Choroid plexus epithelial cell (primary cell): ENCODE results near the gene LRPAP1.
"Not testable (repeated sequence)": the region's sequence is repeated elsewhere in the genome, so short reads cannot be mapped to it uniquely, and the experiment has no call there.

ENCODE experiments used
- DNase-seq: peaks from one replicate; pipeline ENCODE4 v3.0.0-alpha.2; 2010; ENCODE audit warnings: low read depth
- H3K4me3 ChIP-seq: 2 replicates; pipeline ENCODE4 v1.5.1; 2011; ENCODE audit warnings: low read depth, mild to moderate bottlenecking, control low read depth, low read length, moderate library complexity
- CTCF ChIP-seq: conservative IDR thresholded peaks from 2 replicates; pipeline ENCODE4 v1.5.1; 2011; ENCODE audit warnings: low read depth, mild to moderate bottlenecking, control low read depth, inconsistent platforms, low read length, moderate library complexity

Gene LRPAP1

GRCh38 chr4:3515646-3516045, 16.6 kb downstream of the LRPAP1 start:
- TF ChIP-seq CTCF, result no peak
- no peak overlapping the region for H3K4me3 ChIP-seq
- DNase-seq, result no peak

- peak; percentile 38 for TF ChIP-seq CTCF
Measured at GRCh38 chr4:3514806-3515501, 17.3 kb downstream of the LRPAP1 start.

DNA sequence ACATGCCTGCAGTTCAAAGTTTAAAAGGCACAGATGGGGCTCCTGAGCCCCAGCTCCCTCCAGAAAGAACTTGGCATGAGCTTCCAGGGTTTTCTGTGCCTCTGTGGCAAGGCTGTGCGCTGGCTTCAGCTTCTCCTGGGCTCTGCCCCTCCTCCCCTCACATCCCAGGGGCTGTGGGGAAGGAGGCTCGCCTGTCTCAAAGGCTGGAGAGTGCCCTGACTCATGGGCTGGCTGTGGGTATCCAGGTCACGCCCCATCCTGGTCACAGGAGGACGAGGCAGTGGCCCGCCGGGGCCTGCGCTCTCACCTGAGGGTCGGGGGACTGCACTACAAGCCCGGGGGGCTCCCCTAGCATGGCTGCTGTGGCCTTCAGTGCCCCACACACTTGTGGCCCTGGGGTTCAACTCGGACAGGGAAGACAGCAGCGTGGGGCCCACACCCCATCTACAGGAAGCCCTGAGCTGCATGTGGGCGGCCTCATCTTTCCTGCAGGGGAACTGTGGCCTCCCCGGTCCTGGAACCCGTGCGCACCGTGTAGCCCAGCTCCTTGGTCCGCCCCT, 17.9 kb downstream of the LRPAP1 start:
- no peak for TF ChIP-seq CTCF
- no peak for DNase-seq
- no peak overlapping the region for H3K4me3 ChIP-seq

More at GRCh38 chr4:3514806-3515501, 17.3 kb downstream of the LRPAP1 start:
- H3K4me3 ChIP-seq, result no peak overlapping the region
- DNase-seq, result no peak

- no peak for TF ChIP-seq CTCF
- no peak for DNase-seq
- H3K4me3 ChIP-seq, result no peak overlapping the region
Measured at GRCh38 chr4:3513807-3514206, 18.4 kb downstream of the LRPAP1 start.

- no peak overlapping the region for H3K4me3 ChIP-seq
- no peak for DNase-seq
- TF ChIP-seq CTCF, result no peak
Measured at GRCh38 chr4:3512719-3513118, 19.5 kb downstream of the LRPAP1 start.

- no peak overlapping the region for H3K4me3 ChIP-seq
- DNase-seq, result no peak
- no peak for TF ChIP-seq CTCF
Measured at GRCh38 chr4:3512279-3512678, 19.9 kb downstream of the LRPAP1 start.

DNA sequence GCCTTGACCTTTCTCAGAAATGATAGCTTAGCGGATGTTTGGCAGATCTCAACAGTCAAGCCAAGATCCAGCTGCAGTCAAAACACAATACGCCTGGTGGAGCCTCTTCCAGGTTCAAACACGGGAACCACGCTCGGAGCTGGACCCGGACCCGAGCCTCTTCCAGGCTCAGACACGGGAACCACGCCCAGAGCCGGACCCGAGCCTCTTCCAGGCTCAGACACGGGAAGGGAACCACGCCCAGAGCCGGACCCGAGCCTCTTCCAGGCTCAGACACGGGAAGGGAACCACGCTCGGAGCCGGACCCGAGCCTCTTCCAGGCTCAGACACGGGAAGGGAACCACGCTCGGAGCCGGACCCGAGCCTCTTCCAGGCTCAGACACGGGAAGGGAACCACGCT, 20.6 kb downstream of the LRPAP1 start:
- not testable (repeated sequence) for H3K4me3 ChIP-seq, DNase-seq
